GM20000 (cell line): ENCODE data around the gene SHANK2.

Experiments used
- DNase-seq: peaks from one replicate; pipeline ENCODE4 v3.0.0; 2012; ENCODE audit warnings: low spot score
- TF ChIP-seq, protein P1 (sequence below): IDR thresholded peaks from 2 replicates; pipeline ENCODE4 v1.5.1; 2012; ENCODE audit warnings: mild to moderate bottlenecking, control low read depth; ENCODE audit errors: extremely low read depth, missing control alignments

Gene SHANK2

GRCh38 chr11:71240865-71241691 lies 11.3 kb downstream of the SHANK2 start:
- TF ChIP-seq, protein P1, sequence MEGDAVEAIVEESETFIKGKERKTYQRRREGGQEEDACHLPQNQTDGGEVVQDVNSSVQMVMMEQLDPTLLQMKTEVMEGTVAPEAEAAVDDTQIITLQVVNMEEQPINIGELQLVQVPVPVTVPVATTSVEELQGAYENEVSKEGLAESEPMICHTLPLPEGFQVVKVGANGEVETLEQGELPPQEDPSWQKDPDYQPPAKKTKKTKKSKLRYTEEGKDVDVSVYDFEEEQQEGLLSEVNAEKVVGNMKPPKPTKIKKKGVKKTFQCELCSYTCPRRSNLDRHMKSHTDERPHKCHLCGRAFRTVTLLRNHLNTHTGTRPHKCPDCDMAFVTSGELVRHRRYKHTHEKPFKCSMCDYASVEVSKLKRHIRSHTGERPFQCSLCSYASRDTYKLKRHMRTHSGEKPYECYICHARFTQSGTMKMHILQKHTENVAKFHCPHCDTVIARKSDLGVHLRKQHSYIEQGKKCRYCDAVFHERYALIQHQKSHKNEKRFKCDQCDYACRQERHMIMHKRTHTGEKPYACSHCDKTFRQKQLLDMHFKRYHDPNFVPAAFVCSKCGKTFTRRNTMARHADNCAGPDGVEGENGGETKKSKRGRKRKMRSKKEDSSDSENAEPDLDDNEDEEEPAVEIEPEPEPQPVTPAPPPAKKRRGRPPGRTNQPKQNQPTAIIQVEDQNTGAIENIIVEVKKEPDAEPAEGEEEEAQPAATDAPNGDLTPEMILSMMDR: no peak
- no peak for DNase-seq

DNA sequence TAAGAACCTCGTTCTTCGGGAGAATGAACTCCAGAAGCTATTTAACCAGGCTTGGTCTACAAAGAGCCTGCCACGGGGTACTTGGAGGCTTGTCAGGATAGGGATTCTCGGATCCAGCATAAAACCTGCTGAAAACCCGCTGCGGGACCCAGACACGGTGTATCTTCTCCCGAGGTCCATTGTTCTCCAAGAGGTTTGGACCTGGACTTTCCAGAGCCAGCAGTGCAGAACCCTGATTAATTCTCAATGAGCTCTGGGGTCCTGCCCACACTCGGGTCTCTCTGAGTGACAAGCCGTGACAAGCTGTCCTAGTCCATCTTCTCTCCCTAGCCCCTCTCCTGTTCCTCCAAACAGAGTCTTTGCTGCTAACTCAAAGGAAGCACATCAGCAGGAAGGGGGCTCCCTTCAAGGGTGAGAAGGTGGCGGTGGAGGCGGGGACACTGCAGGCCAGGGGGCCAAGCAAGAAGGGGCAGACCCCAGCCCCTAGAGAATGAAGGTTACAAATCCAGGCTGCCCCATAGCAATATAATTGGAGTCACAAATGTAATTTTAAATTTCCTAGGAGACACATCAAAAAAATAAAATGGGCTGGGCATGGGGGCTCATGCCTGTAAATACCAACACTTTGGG lies 12.2 kb downstream of the SHANK2 start:
- TF ChIP-seq, protein P1: no peak
- DNase-seq: no peak

DNA sequence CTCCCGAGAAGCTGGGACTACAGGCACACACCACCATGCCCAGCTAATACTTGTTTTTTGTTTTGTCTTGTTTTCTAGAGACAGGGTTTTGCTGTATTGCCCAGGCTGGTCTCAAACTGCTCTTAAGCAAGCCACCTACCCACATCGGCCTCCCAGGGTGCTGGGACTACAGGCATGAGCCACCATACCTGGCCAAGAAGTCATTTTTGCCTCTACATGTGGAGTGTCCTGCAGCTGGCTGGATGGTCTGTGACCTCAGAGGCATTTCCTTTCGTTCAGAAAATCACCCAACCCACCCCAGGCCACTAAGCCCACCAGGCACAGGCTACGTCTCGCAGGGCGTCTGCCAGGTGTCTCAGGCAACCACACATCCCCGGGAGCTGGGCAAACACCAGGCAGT lies 12.8 kb downstream of the SHANK2 start:
- TF ChIP-seq, protein P1: no peak
- no peak for DNase-seq

DNA sequence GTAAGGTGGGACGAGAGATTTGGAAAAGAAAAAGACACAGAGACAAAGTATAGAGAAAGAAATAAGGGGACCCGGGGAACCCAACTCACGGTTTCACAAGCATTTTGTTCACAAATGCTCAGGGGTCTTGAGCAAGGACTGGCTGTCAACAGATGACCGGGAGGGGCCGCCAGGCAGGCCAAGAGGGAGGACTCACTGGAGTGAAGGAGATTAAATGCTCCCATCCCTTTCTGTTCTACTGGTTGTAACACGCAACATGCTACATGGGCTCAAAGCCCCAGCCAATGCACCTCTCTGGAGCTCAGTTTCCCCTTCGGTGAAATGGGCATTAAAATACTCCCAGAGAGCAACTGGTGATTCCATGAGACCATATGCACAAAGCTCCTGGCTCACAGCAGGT lies 13.4 kb downstream of the SHANK2 start:
- TF ChIP-seq, protein P1: no peak
- no peak for DNase-seq

DNA sequence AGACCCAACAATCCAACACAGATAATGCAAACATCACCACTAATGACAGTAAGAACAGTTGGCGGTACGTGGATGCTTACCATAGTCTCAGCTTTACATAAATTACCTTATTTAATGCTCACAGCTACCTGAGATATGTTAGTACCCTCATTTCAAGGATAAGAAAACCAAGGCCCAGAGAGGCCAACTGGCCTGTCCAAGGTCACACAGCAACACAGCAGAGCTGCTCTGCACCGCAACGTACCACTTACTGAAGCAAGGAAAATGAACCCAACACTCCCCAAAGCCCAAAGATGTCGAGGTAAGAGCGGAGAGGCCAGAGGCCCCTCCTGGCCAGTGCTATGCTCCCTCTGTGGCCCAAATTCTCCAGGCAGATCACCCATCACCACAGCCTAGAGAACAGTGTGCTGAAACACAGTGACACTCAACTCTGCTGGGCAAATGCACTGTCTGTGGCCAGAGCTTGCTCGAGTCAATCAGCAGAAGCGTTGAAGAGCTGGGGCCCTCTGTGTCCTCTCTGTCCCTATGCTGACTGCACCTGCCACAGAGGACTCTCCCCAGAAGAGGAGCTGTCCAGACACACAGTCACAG lies 14.0 kb downstream of the SHANK2 start:
- DNase-seq: no peak
- TF ChIP-seq, protein P1: no peak

- DNase-seq: no peak
- TF ChIP-seq, protein P1: no peak
Measured at GRCh38 chr11:71237853-71238252, 14.5 kb downstream of the SHANK2 start.
